ENCODE results near the gene SENP7. TPM values are rescaled to one million over a fixed set of nuclear protein-coding genes. Genes with fewer than 3 reads are reported as not detected.
"Not testable (repeated sequence)": the region's sequence is repeated elsewhere in the genome, so short reads cannot be mapped to it uniquely, and the experiment has no call there.

Gene SENP7
- total RNA-seq, 1 experiment from 2014 or later: 17.4 TPM

- intact Hi-C loops (cut with micrococcal nuclease; ENCODE audit: unreplicated experiment): no loop called here
- TF ChIP-seq EZH2 (IDR thresholded peaks at IDR 0.05; ENCODE audit: low read depth) (no peak), CTCF (conservative IDR thresholded peaks at IDR 0.05) (no peak)
- CTCF ChIA-PET: no interaction called here
- Histone ChIP-seq H4K20me1 (ENCODE audit: insufficient read depth) (no peaks in the 10 kb centered on the region), H3K4me2 (no peak overlapping the region), H2AFZ (no peak overlapping the region), H3K27ac (no peak overlapping the region), H3K4me3 (no peak overlapping the region), H3K9me2 (ENCODE audit: insufficient read depth) (no peaks in the 10 kb centered on the region), H3K4me1 (replicated peaks; ENCODE audit: insufficient read depth) (no peaks in the 10 kb centered on the region), H3K36me3 (ENCODE audit: low read depth) (no peaks in the 10 kb centered on the region), H3K9me3 (ENCODE audit: insufficient read depth, low read depth) (peaks cover 12% of the 10 kb centered on the region; the same call in 1 of the 2 replicates), H3K27me3 (ENCODE audit: insufficient read depth, low read depth) (no peaks in the 10 kb centered on the region), H3F3A (ENCODE audit: insufficient read depth, low read depth) (no peaks in the 10 kb centered on the region), H3K79me2 (ENCODE audit: low read depth) (no peaks in the 10 kb centered on the region)
- POLR2A ChIA-PET (ENCODE audit: unreplicated experiment): no interaction called here
- DNase-seq: no peak
- BruUV-seq (replicated peaks): no TSS peak
Measured at GRCh38 chr3:101312545-101312944, 200.5 kb downstream of the SENP7 start.

DNA sequence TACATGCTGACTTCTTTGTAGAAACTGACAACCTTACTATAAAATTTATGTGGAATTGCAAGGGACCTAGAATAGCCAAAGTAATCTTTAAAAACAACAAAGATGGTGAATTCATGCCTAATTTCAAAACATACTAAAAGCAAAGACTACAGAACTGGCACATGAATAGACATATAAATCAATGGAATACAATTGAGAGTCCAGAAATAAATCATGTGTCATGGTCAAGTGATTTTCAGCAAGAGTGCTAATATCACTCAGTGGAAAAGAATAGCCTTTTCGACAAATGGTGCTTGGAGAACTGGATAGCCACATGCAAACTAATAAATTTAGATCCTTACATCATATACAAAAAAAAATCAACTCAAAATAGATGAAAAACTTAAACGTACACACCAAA, 201.3 kb downstream of the SENP7 start:
- Histone ChIP-seq H3K79me2 (ENCODE audit: low read depth) (no peaks in the 10 kb centered on the region), H3K4me1 (replicated peaks; ENCODE audit: insufficient read depth) (no peaks in the 10 kb centered on the region), H3F3A (ENCODE audit: insufficient read depth, low read depth) (no peaks in the 10 kb centered on the region), H3K4me2 (no peak overlapping the region), H3K9me3 (ENCODE audit: insufficient read depth, low read depth) (peaks cover 12% of the 10 kb centered on the region; the same call in 1 of the 2 replicates), H3K27me3 (ENCODE audit: insufficient read depth, low read depth) (no peaks in the 10 kb centered on the region), H3K27ac (no peak overlapping the region), H3K36me3 (ENCODE audit: low read depth) (no peaks in the 10 kb centered on the region), H3K4me3 (no peak overlapping the region), H3K9me2 (ENCODE audit: insufficient read depth) (no peaks in the 10 kb centered on the region; the same call in 1 of the 2 replicates), H2AFZ (no peak overlapping the region), H4K20me1 (ENCODE audit: insufficient read depth) (no peaks in the 10 kb centered on the region)
- TF ChIP-seq EZH2 (IDR thresholded peaks at IDR 0.05; ENCODE audit: low read depth) (no peak), CTCF (conservative IDR thresholded peaks at IDR 0.05) (no peak)
- CTCF ChIA-PET: no interaction called here
- no TSS peak for BruUV-seq (replicated peaks)
- no peak for DNase-seq
- POLR2A ChIA-PET (ENCODE audit: unreplicated experiment): no interaction called here
- intact Hi-C loops (cut with micrococcal nuclease; ENCODE audit: unreplicated experiment): no loop called here

DNA sequence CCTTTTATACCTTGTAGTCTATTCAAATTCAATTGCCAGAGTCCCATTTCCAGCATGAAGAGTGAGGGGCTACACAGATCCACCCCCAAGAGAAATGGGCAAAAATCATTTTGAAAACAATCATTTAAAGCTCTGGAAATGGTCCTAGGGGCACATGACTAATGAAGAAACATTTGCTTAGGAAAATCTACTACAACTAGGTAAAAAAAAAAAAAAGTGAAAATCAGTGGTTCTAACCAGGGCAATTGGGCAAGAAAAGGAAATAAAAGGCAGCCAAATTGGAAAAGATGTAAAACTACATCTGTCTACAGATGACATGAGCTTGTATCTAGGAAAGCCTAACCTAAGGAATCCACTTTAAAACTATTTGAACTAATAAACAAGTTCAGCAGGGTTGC, 202.0 kb downstream of the SENP7 start:
- H3K27ac ChIP-seq: no peak overlapping the region
- peaks cover 12% of the 10 kb centered on the region; the same call in 1 of the 2 replicates for H3K9me3 ChIP-seq (ENCODE audit: insufficient read depth, low read depth)
- no peak overlapping the region for H3K4me3 ChIP-seq
- no peaks in the 10 kb centered on the region for H3F3A ChIP-seq (ENCODE audit: insufficient read depth, low read depth)
- H3K9me2 ChIP-seq (ENCODE audit: insufficient read depth): peaks cover 7% of the 10 kb centered on the region; the same call in 1 of the 2 replicates
- CTCF ChIA-PET: no interaction called here
- no peaks in the 10 kb centered on the region for H3K79me2 ChIP-seq (ENCODE audit: low read depth)
- DNase-seq: no peak
- no peak overlapping the region for H2AFZ ChIP-seq
- H3K36me3 ChIP-seq (ENCODE audit: low read depth): no peaks in the 10 kb centered on the region
- intact Hi-C loops (cut with micrococcal nuclease; ENCODE audit: unreplicated experiment): no loop called here
- H3K4me2 ChIP-seq: no peak overlapping the region
- no peaks in the 10 kb centered on the region for H3K4me1 ChIP-seq (replicated peaks; ENCODE audit: insufficient read depth)
- H4K20me1 ChIP-seq (ENCODE audit: insufficient read depth): no peaks in the 10 kb centered on the region
- TF ChIP-seq EZH2 (IDR thresholded peaks at IDR 0.05; ENCODE audit: low read depth) (no peak), CTCF (conservative IDR thresholded peaks at IDR 0.05) (no peak)
- no peaks in the 10 kb centered on the region for H3K27me3 ChIP-seq (ENCODE audit: insufficient read depth, low read depth)
- POLR2A ChIA-PET (ENCODE audit: unreplicated experiment): no interaction called here
- BruUV-seq (replicated peaks): no TSS peak

DNA sequence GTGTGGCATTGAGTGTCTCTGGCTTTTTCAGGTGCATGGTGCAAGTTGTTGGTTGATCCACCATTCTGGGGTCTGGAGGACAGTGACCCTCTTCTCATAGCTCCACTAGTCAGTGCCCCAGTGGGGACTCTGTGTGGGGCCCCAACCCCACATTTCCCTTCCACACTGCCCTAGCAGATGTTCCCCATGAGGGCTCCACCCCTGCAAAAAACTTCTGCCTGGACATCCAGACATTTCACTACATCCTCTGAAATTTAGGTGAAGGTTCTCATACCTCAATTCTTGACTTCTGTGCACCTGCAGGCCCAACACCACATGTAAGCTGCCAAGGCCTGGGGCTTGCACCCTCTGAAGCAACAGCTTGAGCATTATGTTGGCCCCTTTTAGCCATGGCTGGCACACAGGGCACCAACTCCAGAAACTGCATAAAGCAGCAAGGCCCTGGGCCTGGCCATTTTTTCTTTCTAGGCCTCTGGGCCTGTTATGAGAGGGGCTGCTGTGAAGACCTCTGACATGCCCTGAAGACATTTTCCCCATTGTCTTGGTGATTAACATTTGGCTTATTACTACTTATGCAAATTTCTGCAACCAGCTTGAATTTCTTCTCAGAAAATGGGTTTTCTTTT, 204.8 kb downstream of the SENP7 start:
- H3K27me3 ChIP-seq (ENCODE audit: insufficient read depth, low read depth); H3K4me3 ChIP-seq; H3K4me1 ChIP-seq (replicated peaks; ENCODE audit: insufficient read depth); intact Hi-C loops (cut with micrococcal nuclease; ENCODE audit: unreplicated experiment); BruUV-seq (replicated peaks); CTCF ChIA-PET; H4K20me1 ChIP-seq (ENCODE audit: insufficient read depth); H3K27ac ChIP-seq; DNase-seq; H2AFZ ChIP-seq; POLR2A ChIA-PET (ENCODE audit: unreplicated experiment); H3K79me2 ChIP-seq (ENCODE audit: low read depth); H3K4me2 ChIP-seq; H3F3A ChIP-seq (ENCODE audit: insufficient read depth, low read depth); H3K36me3 ChIP-seq (ENCODE audit: low read depth): not testable (repeated sequence)
- peaks cover 11% of the 10 kb centered on the region; the same call in 1 of the 2 replicates for H3K9me2 ChIP-seq (ENCODE audit: insufficient read depth)
- H3K9me3 ChIP-seq (ENCODE audit: insufficient read depth, low read depth): peaks cover 12% of the 10 kb centered on the region

All from PC-9 (cell line).